Measurements from ENCODE around the gene TLE2.
"Not testable (repeated sequence)": the region's sequence is repeated elsewhere in the genome, so short reads cannot be mapped to it uniquely, and the experiment has no call there.

The TLE2 gene

DNA sequence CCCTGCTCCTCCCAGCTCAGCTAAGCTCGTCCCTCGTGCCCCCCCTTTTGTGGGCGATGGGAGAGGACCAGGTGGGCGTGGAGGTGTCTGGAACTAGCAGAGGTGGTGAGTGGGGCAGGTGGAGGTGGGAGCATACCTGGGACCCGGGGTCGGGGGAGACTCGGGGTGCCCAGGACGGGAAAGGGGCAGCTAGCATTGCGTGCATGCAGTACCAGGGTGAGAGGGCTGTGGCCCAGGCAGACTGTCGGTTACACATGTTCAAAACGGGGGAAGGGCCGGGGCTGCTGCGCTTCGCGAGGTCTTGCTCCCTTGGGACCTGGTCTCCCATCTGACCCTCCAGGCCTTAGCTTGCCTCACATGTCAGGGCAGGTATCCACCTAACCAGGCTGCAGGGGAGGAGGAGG, 24.1 kb upstream of the TLE2 start:
- Mint-ChIP-seq H3K36me3 (ENCODE audit: insufficient read depth) (peaks cover 40% of the 10 kb centered on the region), H3K4me1 (peaks cover 20% of the 10 kb centered on the region), H3K27ac (ENCODE audit: low read depth) (no peak overlapping the region), H3K27me3 (no peaks in the 10 kb centered on the region), H3K4me3 (no peak overlapping the region), H3K9me3 (no peaks in the 10 kb centered on the region)
- no peak for DNase-seq (ENCODE audit: low spot score in 2 of 2)
- no peak for ATAC-seq (replicated peaks; ENCODE audit: extremely low read depth, poor library complexity, severe bottlenecking)

- H3K27ac Mint-ChIP-seq (ENCODE audit: low read depth); H3K27me3 Mint-ChIP-seq; H3K4me3 Mint-ChIP-seq; DNase-seq (ENCODE audit: low spot score in 2 of 2); H3K9me3 Mint-ChIP-seq; ATAC-seq (replicated peaks; ENCODE audit: extremely low read depth, poor library complexity, severe bottlenecking): not testable (repeated sequence)
- H3K36me3 Mint-ChIP-seq (ENCODE audit: insufficient read depth), result peaks cover 18% of the 10 kb centered on the region
- peaks cover 17% of the 10 kb centered on the region for H3K4me1 Mint-ChIP-seq
Observed at GRCh38 chr19:3050016-3050415, 20.9 kb upstream of the TLE2 start.

DNA sequence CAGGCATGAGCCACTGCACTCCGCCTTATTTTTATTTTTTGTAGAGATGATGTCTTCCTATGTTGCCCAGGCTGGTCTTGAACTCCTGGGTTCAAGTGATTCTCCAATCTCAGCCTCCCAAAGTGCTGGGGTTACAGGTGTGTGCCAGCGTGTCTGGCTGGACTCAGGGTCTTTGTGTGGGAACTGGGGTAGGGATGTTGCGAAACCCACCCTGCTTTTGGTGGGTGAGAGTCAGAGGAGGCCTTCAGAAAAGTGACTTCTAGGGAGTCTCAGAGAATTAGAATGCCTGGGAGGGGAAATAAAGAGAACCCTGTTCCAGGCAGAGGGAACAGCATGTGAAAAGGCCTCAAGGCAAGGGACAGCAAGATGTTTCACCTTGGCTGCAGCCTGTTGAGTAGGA, 20.0 kb upstream of the TLE2 start:
- H3K27ac Mint-ChIP-seq (ENCODE audit: low read depth), result no peak overlapping the region
- H3K4me1 Mint-ChIP-seq, result peaks cover 12% of the 10 kb centered on the region
- no peak overlapping the region for H3K4me3 Mint-ChIP-seq
- ATAC-seq (replicated peaks; ENCODE audit: extremely low read depth, poor library complexity, severe bottlenecking) (no peak), DNase-seq (ENCODE audit: low spot score in 2 of 2) (no peak)
- H3K9me3 Mint-ChIP-seq, result no peaks in the 10 kb centered on the region
- H3K27me3 Mint-ChIP-seq, result no peaks in the 10 kb centered on the region
- H3K36me3 Mint-ChIP-seq (ENCODE audit: insufficient read depth), result peaks cover 11% of the 10 kb centered on the region

DNA sequence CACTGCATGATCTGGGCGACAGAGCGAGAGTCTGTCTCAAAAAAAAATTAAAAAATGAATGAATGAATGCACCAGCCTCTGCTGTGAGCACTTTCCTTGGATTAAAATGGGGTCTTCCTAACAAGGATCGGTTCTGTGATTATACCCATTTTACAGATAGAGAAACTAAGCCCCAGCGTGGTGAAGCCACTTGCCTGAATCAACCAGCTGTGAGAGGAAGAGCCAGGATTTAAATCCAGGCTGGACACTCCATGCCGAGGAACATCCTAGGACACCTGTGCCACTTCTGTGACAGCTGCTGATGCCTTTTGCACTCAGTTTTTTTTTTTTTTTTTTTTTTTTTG, 19.1 kb upstream of the TLE2 start:
- H3K27ac Mint-ChIP-seq (ENCODE audit: low read depth), result no peak overlapping the region

GRCh38 chr19:3047496-3048189, 18.6 kb upstream of the TLE2 start:
- Mint-ChIP-seq H3K36me3 (ENCODE audit: insufficient read depth) (peaks cover 7% of the 10 kb centered on the region), H3K9me3 (no peaks in the 10 kb centered on the region), H3K27me3 (no peaks in the 10 kb centered on the region), H3K4me1 (peaks cover 15% of the 10 kb centered on the region), H3K4me3 (peak overlapping the region; percentile 84), H3K27ac (ENCODE audit: low read depth) (peak overlapping the region; percentile 54)
- ATAC-seq (replicated peaks; ENCODE audit: extremely low read depth, poor library complexity, severe bottlenecking), result peak; percentile 79
- peak in 1 of 2 donors; percentile 33 for DNase-seq (ENCODE audit: low spot score in 2 of 2)

More for the DNA sequence above, 19.1 kb upstream of the TLE2 start:
- Mint-ChIP-seq H3K36me3 (ENCODE audit: insufficient read depth) (peaks cover 9% of the 10 kb centered on the region), H3K9me3 (no peaks in the 10 kb centered on the region), H3K4me3 (peak overlapping the region; percentile 84), H3K27me3 (no peaks in the 10 kb centered on the region), H3K4me1 (peaks cover 12% of the 10 kb centered on the region)
- DNase-seq (ENCODE audit: low spot score in 2 of 2) (no peak), ATAC-seq (replicated peaks; ENCODE audit: extremely low read depth, poor library complexity, severe bottlenecking) (no peak)

GRCh38 chr19:3046698-3047495, 17.8 kb upstream of the TLE2 start:
- no peak for ATAC-seq (replicated peaks; ENCODE audit: extremely low read depth, poor library complexity, severe bottlenecking)
- DNase-seq (ENCODE audit: low spot score in 2 of 2), result no peak
- no peaks in the 10 kb centered on the region for H3K27me3 Mint-ChIP-seq
- H3K4me3 Mint-ChIP-seq, result peak overlapping the region; percentile 84
- peaks cover 2% of the 10 kb centered on the region for H3K36me3 Mint-ChIP-seq (ENCODE audit: insufficient read depth)
- peaks cover 18% of the 10 kb centered on the region for H3K4me1 Mint-ChIP-seq
- peak overlapping the region; percentile 54 for H3K27ac Mint-ChIP-seq (ENCODE audit: low read depth)
- H3K9me3 Mint-ChIP-seq, result no peaks in the 10 kb centered on the region

GRCh38 chr19:3045885-3046697, 17.0 kb upstream of the TLE2 start:
- Mint-ChIP-seq H3K4me1 (peaks cover 18% of the 10 kb centered on the region), H3K27me3 (no peaks in the 10 kb centered on the region), H3K36me3 (ENCODE audit: insufficient read depth) (peaks cover 2% of the 10 kb centered on the region), H3K9me3 (no peaks in the 10 kb centered on the region), H3K27ac (ENCODE audit: low read depth) (no peak overlapping the region), H3K4me3 (no peak overlapping the region)
- DNase-seq (ENCODE audit: low spot score in 2 of 2) (no peak), ATAC-seq (replicated peaks; ENCODE audit: extremely low read depth, poor library complexity, severe bottlenecking) (no peak)

GRCh38 chr19:3045191-3045590, 16.1 kb upstream of the TLE2 start:
- no peak for DNase-seq (ENCODE audit: low spot score in 2 of 2)
- Mint-ChIP-seq H3K9me3 (no peaks in the 10 kb centered on the region), H3K36me3 (ENCODE audit: insufficient read depth) (peaks cover 3% of the 10 kb centered on the region), H3K4me3 (no peak overlapping the region), H3K27me3 (no peaks in the 10 kb centered on the region), H3K4me1 (peaks cover 18% of the 10 kb centered on the region), H3K27ac (ENCODE audit: low read depth) (no peak overlapping the region)
- ATAC-seq (replicated peaks; ENCODE audit: extremely low read depth, poor library complexity, severe bottlenecking), result no peak

DNA sequence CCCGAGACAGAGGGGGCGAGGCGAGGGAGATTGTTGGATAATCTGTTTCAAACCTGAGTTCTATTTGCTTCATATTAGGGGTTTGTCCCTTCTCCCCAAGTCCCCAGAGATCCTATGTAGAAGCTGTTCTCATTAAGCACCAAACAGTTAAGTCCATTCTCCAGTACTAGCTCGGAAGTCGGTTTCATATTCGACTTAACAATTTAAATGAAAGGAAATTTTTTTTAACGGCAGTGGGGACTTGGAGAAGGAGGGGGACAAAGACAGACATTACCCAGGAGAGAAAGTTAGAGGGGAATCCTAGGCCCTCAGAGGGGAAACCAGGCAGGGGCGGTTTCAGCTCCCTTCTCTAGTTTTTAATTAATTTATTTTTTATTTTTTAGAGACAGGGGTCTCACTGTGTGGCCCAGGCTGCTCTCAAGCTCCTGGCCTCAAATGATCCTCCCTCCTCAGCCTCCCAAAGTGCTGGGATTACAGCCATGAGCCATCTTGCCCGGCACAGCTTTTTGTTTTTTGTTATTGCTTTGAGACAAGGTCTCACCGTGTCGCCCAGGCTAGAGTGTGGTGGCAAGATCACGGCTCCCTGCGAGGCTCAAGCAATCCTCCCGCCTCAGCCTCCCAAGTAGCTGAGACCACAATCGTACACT, 13.7 kb upstream of the TLE2 start:
- no peaks in the 10 kb centered on the region for H3K9me3 Mint-ChIP-seq
- no peaks in the 10 kb centered on the region for H3K27me3 Mint-ChIP-seq
- H3K36me3 Mint-ChIP-seq (ENCODE audit: insufficient read depth), result peaks cover 5% of the 10 kb centered on the region
- DNase-seq (ENCODE audit: low spot score in 2 of 2) (no peak), ATAC-seq (replicated peaks; ENCODE audit: extremely low read depth, poor library complexity, severe bottlenecking) (no peak)
- peaks cover 18% of the 10 kb centered on the region for H3K4me1 Mint-ChIP-seq
- H3K27ac Mint-ChIP-seq (ENCODE audit: low read depth), result no peak overlapping the region
- no peak overlapping the region for H3K4me3 Mint-ChIP-seq

- Mint-ChIP-seq H3K4me1 (peaks cover 13% of the 10 kb centered on the region), H3K36me3 (ENCODE audit: insufficient read depth) (peaks cover 5% of the 10 kb centered on the region), H3K9me3 (no peaks in the 10 kb centered on the region), H3K27ac (ENCODE audit: low read depth) (no peak overlapping the region), H3K27me3 (no peaks in the 10 kb centered on the region), H3K4me3 (no peak overlapping the region)
- no peak for ATAC-seq (replicated peaks; ENCODE audit: extremely low read depth, poor library complexity, severe bottlenecking)
- DNase-seq (ENCODE audit: low spot score in 2 of 2), result no peak
Observed at GRCh38 chr19:3041761-3042620, 12.9 kb upstream of the TLE2 start.

- H3K27ac Mint-ChIP-seq (ENCODE audit: low read depth), result no peak overlapping the region
- ATAC-seq (replicated peaks; ENCODE audit: extremely low read depth, poor library complexity, severe bottlenecking), result no peak
- H3K4me1 Mint-ChIP-seq, result peaks cover 13% of the 10 kb centered on the region
Observed at GRCh38 chr19:3041327-3041726, 12.2 kb upstream of the TLE2 start.

More at GRCh38 chr19:3041327-3041726, 12.2 kb upstream of the TLE2 start:
- H3K4me3 Mint-ChIP-seq, result no peak overlapping the region
- DNase-seq (ENCODE audit: low spot score in 2 of 2), result no peak
- H3K9me3 Mint-ChIP-seq, result no peaks in the 10 kb centered on the region
- H3K36me3 Mint-ChIP-seq (ENCODE audit: insufficient read depth), result peaks cover 10% of the 10 kb centered on the region
- H3K27me3 Mint-ChIP-seq, result no peaks in the 10 kb centered on the region
